Colon (tissue), 2 donors: ENCODE data around the gene CTU2.

ENCODE experiments used
- FAIRE-seq: peaks from 2 replicates; lab custom pipeline; 2012; peaks lifted over from hg19 to GRCh38; lab: Jason Lieb, UNC
- donor health status: control.
- donor health status: control.

CTU2 gene

DNA sequence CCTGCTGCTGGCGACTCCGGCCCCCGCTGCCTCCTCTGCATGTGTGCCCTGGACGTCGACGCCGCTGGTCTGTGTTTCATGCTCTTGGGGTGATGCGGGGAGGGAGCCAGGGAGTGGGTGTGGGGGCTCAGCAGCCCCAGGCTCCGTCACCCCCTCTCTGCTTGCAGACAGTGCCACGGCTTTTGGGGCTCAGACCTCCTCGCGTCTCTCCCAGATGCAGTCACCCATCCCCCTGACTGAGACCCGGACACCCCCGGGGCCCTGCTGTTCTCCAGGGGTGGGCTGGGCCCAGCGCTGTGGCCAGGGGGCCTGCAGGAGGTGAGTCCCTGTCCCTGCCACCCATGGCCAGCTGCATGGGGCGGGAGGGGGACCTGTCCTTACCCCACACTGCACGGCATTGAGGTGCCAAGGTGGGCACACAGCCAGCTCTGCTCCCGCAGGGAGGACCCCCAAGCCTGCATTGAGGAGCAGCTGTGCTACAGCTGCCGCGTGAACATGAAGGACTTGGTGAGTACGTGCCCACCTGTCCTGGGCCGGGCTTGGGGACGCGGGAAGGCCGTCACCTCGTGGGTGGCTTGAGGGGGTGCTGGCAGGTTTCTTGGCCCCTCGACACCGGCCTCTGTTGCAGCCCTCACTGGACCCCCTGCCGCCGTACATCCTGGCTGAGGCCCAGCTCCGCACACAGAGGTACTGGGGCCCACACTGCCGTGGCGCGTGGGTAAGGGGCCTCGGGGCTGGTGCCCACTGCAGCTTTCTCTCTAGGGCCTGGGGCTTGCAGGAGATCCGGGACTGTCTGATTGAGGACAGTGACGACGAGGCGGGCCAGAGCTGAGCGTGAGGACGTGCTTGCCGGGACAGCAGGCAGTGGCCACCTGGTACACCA is 8.4 kb downstream of the CTU2 start:
- no peak for FAIRE-seq

DNA sequence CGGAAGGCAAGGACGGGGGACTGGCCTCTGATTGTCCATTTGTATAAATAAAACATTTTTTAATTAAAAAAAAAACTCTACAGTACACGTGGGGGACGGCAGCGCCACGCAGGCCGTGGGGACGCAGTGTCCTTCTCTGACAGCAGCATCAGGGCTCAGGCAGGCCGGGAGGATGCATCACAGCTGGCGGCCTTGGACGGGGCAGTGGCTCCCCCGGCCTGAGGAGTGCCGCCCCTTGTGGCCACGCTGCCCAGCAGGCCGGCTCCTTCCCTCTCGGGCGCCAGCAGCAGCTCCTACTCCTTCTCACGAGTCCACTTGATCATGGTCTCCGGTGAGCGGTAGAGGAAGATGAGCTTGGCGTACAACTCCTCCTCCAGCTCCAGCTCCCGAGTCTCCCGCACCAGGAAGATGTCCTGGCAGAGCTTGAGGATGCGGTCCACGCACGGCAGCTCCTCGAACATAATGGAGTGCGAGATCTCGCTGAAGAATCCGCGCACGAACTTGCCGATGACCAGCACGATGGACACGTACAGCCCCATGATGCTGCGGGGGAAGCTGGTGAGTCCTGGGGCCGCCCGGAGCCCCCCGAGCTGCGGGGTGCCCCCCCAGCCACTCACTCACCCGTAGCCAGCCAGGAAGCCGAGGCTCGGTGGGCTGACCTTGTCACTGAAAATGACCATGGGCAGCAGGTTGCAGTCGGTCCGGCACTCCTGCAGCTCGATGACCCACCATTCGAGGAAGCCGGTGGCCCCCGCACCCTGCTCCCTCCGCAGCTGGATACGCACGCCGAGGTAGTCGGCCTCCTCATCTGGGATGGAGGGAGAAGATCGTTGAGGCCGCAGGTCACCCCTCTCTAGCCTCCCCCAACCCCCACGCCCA is 9.2 kb downstream of the CTU2 start:
- FAIRE-seq: no peak

DNA sequence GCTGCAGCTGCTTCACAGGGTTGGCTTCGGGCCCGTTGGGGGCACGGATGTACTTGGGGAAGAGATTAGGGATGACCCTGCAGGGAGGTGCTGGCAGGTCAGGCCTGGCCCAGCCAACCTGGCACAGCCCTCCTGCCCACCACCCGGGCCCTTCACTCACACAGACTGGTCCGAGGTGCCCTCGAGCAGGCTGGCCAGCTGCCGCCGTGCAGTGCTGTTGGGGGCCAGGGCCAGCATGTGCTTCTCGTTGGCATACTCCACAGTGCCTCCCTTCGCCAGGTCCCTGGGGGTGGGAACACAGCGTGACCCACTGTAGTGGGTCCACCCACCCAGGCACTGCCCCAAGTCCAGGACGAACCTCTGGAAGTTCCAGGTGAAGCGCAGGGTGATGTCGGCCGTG is 9.9 kb downstream of the CTU2 start:
- no peak for FAIRE-seq

GRCh38 chr16:88716601-88717001 is 10.3 kb downstream of the CTU2 start:
- no peak for FAIRE-seq

- no peak for FAIRE-seq
Measured at GRCh38 chr16:88718178-88718577, 11.9 kb downstream of the CTU2 start.

DNA sequence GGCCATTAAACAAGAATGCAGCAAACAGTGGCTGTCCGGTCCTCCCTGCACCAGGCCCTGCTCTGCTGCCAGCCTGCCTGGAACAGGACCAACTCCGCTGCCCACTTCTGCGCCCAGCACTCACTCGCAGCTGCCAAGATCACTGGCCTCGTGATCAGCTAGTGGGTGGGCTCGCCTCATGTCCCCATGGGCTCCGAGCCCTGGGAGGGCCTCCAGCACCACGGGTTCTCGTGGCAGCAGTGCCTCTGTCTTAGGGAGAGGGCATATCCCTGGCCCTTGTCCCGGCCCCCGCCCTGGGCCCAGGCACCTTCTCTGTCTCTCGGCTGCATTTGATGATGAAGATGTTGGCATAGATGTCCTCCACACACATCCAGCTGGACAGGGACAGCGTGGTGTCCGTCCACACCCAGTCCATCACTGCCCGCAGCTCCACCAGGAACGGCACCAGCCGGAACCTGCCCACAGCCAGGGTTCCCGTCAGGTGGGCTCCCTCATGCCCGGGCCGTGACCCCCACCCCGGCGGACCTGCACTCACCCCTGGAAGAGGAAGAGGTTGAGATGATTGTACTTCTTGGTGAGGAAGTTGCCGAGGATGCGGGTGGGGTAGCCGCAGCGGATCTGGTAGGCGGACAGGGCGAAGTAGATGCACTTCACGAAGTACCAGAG is 13.1 kb downstream of the CTU2 start:
- FAIRE-seq: no peak

- no peak for FAIRE-seq
Measured at GRCh38 chr16:88719933-88720296, 13.6 kb downstream of the CTU2 start.

- FAIRE-seq: no peak
Measured at GRCh38 chr16:88720396-88720970, 14.2 kb downstream of the CTU2 start.

- FAIRE-seq: no peak
Measured at GRCh38 chr16:88721236-88721635, 14.9 kb downstream of the CTU2 start.

DNA sequence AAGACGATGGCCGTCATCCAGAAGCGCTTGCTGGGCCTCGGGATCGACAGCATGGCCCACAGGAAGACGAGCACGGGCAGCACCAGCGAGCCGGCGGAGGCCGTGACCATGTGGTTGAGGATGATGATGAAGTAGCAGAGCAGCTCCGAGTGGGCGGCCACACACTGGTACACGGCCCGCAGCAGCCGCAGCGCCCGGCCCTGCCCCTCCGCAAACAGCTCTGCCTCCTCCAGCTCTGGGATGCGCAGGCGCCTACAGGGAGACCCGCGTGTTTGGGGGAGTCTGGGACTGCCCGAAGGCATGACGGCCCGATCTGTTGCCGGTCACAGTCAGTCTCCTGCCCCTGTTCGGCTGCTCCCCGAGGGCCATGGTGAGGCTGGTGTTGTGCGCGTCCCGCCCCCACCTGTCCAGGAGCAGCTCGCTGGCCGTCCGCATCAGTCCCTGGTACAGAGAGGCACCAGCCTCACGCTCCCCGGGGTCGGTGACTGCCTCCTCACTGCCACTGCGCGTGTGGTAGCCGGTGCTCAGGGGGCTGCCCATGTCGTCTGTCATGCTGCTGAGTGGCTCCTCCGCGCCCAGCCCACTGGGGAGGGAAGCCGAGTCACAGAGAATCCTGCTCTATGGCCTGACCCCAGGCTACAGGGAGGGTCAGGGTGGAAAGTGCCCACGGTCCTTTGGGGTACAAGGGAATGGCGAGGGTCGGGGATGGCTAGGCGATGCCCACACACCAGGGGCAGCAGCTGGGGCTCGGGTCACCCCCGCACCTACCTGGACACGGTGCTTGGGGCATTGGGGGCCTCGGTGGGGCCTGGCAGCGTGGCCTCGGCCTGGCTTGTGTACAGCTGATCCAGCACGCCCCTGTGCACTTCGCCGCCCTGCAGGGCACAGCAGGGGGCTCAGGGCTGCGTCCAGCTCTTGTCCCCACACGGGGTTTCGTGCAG is 15.8 kb downstream of the CTU2 start:
- no peak for FAIRE-seq

- no peak for FAIRE-seq
Measured at GRCh38 chr16:88722784-88723506, 16.6 kb downstream of the CTU2 start.

GRCh38 chr16:88723507-88723887 is 17.2 kb downstream of the CTU2 start:
- no peak for FAIRE-seq

- no peak for FAIRE-seq
Measured at GRCh38 chr16:88723911-88724310, 17.6 kb downstream of the CTU2 start.

DNA sequence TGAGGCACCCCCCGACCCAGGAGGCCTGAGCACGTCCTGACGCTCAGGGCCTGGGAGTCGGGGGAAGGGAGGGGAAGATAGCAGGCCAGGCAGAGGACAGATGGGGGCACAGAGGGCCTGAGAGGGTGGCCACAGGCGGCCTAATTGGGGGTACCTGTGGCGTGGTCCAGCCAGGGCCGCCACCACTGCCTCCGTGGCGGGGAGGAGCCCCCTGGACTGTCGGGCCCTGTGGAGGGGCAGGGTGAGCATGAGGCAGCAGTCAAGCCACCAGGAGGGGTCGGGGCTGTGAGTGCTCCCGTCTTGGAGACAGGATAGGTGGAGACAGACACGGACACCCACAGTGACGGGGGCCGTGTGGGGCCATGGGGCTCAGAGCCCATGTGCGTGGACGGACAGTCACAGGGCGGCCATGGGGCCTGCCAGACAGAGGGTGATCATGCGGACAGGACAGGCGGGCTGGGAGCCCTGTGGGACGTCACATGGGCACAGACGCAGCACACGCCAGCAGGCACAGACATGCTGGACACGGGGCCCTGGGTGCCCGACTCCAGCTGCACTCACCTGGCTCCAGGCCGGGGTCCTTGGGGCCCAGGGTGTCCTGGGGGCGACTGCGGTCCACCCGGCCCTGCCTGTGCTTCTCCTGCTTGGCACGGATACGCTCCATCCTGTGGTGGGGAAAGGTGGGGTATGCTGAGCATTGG is 18.7 kb downstream of the CTU2 start:
- no peak for FAIRE-seq

DNA sequence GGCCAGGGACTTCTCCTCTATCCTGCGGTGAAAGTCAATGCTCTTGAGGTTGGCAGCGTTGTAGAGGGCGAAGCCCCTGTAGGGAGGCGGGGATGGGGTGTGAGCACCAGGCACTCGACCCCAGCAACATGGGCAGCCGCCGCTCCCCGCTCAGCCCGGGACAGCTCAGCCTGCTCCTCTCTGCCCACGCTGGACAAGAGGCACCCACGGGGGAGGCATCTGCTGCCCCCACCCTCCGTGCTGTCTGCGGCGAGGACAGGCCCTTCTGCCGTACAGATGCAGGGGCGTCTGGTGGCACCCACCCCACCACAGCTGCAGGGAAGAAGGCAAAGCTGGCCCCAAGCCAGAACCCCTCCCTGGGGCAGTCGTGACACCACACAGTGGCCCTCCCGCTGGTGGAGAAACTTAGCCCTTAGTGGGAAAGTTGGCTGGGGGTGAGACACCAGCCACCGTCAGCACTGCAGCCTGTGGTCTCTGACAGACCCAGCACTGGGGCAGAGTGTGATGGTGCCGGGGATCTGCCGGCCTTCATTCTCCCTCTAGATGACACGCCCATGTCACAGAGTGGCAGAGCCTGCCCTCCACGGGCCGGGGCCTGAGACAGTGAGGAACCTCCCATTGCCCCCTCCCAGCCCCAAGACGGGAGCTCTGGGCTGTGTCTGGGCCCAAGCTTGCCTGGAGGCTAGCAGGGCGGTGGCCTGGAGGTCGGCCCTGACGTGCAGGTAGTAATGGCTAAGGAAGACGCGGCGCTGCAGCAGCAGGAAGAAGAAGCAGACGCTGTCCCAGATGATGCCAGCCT is 19.5 kb downstream of the CTU2 start:
- no peak for FAIRE-seq

- no peak for FAIRE-seq
Measured at GRCh38 chr16:88726408-88726749, 20.1 kb downstream of the CTU2 start.

DNA sequence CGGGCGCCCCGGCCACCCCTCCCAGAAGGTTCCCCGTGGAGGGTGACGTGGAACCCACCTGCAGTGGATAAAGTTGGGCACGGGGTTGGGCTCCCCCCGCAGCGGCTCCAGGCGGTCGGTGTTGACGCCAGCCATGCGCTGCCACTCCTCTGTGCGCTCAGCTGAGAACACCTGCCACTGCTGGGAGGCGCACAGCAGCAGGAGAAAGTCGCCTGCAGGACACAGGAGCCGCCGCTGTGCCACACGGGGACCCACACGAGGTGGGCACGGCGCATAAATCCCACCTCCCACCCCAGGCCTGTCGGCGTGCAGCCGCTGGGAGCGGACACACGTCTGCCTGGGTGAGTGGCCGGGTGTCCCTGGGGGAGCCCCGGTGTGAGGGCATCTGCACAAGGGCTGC is 20.7 kb downstream of the CTU2 start:
- no peak for FAIRE-seq

DNA sequence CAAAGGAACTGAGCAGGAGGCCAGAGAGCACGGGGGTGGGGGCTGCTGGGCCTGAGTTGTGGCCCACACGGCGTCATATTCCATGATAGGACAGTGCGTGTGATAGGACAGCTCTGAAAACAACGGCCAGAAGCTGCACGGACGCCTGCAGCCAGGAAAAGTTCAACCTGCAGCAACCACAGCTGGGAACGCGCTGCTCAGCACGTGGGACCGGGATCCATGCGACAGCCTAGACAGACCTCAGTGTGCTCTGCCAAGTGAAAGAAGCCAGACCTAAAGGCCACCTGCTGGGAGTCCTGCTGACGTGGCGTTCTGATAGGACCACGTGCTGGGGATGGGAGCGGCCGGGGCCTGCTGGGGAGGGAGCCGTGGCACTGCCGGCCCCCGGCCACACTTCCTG is 21.6 kb downstream of the CTU2 start:
- FAIRE-seq: no peak
